Colonic mucosa (tissue), 4 donors: Measurements from ENCODE around the gene PPFIA2. TPM values are rescaled to one million over a fixed set of nuclear protein-coding genes. Genes with fewer than 3 reads are reported as not detected.

Experiments
- DNase-seq: peaks from one replicate; pipeline ENCODE4 v3.0.0-alpha.2; 2020
- H3K27ac ChIP-seq: fragments of 200-600 bp; one replicate; pipeline ENCODE4 v1.8.0; 2021
- H3K27me3 ChIP-seq: fragments of 200-600 bp; one replicate; pipeline ENCODE4 v1.8.0; 2021
- H3K36me3 ChIP-seq: fragments of 200-600 bp; one replicate; pipeline ENCODE4 v1.8.0; 2021
- H3K4me1 ChIP-seq: fragments of 200-600 bp; one replicate; pipeline ENCODE4 v1.8.0; 2021; ENCODE audit warnings: mild to moderate bottlenecking
- H3K4me3 ChIP-seq: fragments of 200-600 bp; one replicate; pipeline ENCODE4 v1.8.0; 2021
- H3K9ac ChIP-seq, 2 donors: one replicate each; pipeline ENCODE4 v1.7.0; 2013; ENCODE audit warnings: control low read depth in 2 of 2, low read depth in 2 of 2, low read length in 2 of 2
- H3K9me3 ChIP-seq: fragments of 200-600 bp; one replicate; pipeline ENCODE4 v1.8.0; 2021
- CTCF ChIP-seq: fragments of 200-600 bp; IDR thresholded peaks from one replicate; pipeline ENCODE4 v1.8.0; 2022; ENCODE audit warnings: antibody characterized with exemption, mild to moderate bottlenecking
- intact Hi-C: fragments of 100-400 bp; cut with DNase I; formaldehyde crosslinking; loops from one replicate; pipeline ENCODE4 v1.14.1; 2022
- total RNA-seq, 2 donors: library from RNA; stranded (reverse); fragmentation: NEBNext Ultra II Directional in 1 of 2; extraction: Animal tissue kit (Norgen Biotek cat#: 25700) in 1 of 2; gene quantifications; one replicate each; pipeline ENCODE4 v1.2.1, GENCODE V29; 2021
- donor health status: healthy.
- donor health status: DM: no; HTN: no; CAD: no.
- donor health status: DM: no; HTN: no; CAD: no.

PPFIA2 gene
- total RNA-seq: 1 to 10 TPM in 1 of 2 donors, under 1 TPM in 1; 0.49 to 2.2 TPM

GRCh38 chr12:81759190-81760051 is at the start of gene PPFIA2:
PPFIA2 (minus strand) TSS chr12:81759350.
- H3K27me3 ChIP-seq: peaks cover 13% of the 10 kb centered on the region
- no peak for TF ChIP-seq CTCF
- DNase-seq: peak; percentile 18
- H3K9me3 ChIP-seq: no peaks in the 10 kb centered on the region
- intact Hi-C loops: no loop called here
- H3K4me1 ChIP-seq: no peaks in the 10 kb centered on the region
- no peak within 1 kb of the TSS for H3K27ac ChIP-seq
- H3K9ac ChIP-seq: peak within 1 kb of the TSS in 1 of 2 donors; percentile 41
- peak within 1 kb of the TSS; percentile 32 for H3K4me3 ChIP-seq
- no peaks in the 10 kb centered on the region for H3K36me3 ChIP-seq

- Histone ChIP-seq H3K9me3 (no peaks in the 10 kb centered on the region), H3K36me3 (no peaks in the 10 kb centered on the region), H3K4me3 (no peak overlapping the region), H3K27me3 (no peaks in the 10 kb centered on the region), H3K27ac (no peak overlapping the region), H3K9ac (no peak overlapping the region), H3K4me1 (no peaks in the 10 kb centered on the region)
- no peak for TF ChIP-seq CTCF
- intact Hi-C loops: no loop called here
- no peak for DNase-seq
These were observed 41.4 kb upstream of the PPFIA2 start for GRCh38 chr12:81800298-81801148.

- Histone ChIP-seq H3K36me3 (no peaks in the 10 kb centered on the region), H3K4me3 (no peak overlapping the region), H3K27me3 (no peaks in the 10 kb centered on the region), H3K27ac (no peak overlapping the region), H3K9me3 (no peaks in the 10 kb centered on the region), H3K9ac (no peak overlapping the region), H3K4me1 (no peaks in the 10 kb centered on the region)
- TF ChIP-seq CTCF: no peak
- intact Hi-C loops: no loop called here
- no peak for DNase-seq
These were observed 39.1 kb upstream of the PPFIA2 start for GRCh38 chr12:81798294-81798693.

GRCh38 chr12:81797100-81797499 is 38.0 kb upstream of the PPFIA2 start:
- H3K27ac ChIP-seq: no peak overlapping the region
- no peaks in the 10 kb centered on the region for H3K27me3 ChIP-seq
- intact Hi-C loops: no loop called here

More at GRCh38 chr12:81797100-81797499, 38.0 kb upstream of the PPFIA2 start:
- H3K9me3 ChIP-seq: no peaks in the 10 kb centered on the region
- no peak for TF ChIP-seq CTCF
- H3K36me3 ChIP-seq: no peaks in the 10 kb centered on the region
- no peak for DNase-seq
- H3K4me3 ChIP-seq: no peak overlapping the region
- H3K9ac ChIP-seq: no peak overlapping the region
- H3K4me1 ChIP-seq: no peaks in the 10 kb centered on the region
